GM12864 (cell line): ENCODE data around the gene IPCEF1.

Source experiments
- DNase-seq: peaks from one replicate; pipeline ENCODE4 v3.0.0-alpha.2; 2011; ENCODE audit warnings: low read depth
- H3K4me3 ChIP-seq: 2 replicates; pipeline ENCODE4 v1.5.1; 2011; ENCODE audit warnings: mild to moderate bottlenecking, low read depth, low read length, control low read depth
- TF ChIP-seq, protein P1 (sequence below): IDR thresholded peaks from 2 replicates; pipeline ENCODE4 v1.5.1; 2011; ENCODE audit warnings: low read depth, mild to moderate bottlenecking, moderate library complexity, low read length, control low read depth, inconsistent platforms; ENCODE audit errors: missing control alignments

The IPCEF1 gene

DNA sequence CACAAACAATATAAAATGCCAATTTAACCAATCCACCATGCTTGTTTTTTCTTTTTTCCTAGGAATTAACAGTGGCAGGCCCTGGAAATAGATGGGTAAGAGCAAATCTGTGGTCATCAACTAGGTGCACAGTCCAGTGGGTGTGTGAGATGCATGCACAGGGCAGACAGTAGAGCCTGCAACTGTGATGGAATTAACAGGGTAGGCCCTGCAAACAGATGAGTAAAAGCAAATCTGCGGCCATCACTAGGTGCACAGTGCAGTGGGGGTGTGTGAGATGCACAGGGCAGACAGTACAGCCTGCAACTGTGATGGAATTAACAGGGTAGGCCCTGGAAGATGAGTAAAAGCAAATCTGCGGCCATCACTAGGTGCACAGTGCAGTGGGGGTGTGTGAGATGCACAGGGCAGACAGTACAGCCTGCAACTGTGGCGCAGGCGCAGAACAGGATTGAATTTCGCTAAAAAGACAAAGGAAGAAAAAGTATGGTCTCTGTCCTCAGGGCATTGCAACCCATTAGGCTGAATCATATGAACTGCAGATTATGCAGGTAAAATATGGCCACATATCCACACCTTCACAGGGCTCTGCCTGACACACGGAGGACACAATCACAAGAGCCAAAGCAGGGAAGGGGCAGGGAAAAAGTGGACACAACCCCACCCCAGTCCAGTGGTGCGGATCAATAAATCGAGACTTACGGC lies 41.0 kb upstream of the IPCEF1 start:
- DNase-seq = no peak
- TF ChIP-seq, protein P1, sequence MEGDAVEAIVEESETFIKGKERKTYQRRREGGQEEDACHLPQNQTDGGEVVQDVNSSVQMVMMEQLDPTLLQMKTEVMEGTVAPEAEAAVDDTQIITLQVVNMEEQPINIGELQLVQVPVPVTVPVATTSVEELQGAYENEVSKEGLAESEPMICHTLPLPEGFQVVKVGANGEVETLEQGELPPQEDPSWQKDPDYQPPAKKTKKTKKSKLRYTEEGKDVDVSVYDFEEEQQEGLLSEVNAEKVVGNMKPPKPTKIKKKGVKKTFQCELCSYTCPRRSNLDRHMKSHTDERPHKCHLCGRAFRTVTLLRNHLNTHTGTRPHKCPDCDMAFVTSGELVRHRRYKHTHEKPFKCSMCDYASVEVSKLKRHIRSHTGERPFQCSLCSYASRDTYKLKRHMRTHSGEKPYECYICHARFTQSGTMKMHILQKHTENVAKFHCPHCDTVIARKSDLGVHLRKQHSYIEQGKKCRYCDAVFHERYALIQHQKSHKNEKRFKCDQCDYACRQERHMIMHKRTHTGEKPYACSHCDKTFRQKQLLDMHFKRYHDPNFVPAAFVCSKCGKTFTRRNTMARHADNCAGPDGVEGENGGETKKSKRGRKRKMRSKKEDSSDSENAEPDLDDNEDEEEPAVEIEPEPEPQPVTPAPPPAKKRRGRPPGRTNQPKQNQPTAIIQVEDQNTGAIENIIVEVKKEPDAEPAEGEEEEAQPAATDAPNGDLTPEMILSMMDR = no peak
- no peak overlapping the region for H3K4me3 ChIP-seq

GRCh38 chr6:154395878-154396277 lies 39.3 kb upstream of the IPCEF1 start:
- H3K4me3 ChIP-seq = no peak overlapping the region
- TF ChIP-seq, protein P1 = no peak
- no peak for DNase-seq

DNA sequence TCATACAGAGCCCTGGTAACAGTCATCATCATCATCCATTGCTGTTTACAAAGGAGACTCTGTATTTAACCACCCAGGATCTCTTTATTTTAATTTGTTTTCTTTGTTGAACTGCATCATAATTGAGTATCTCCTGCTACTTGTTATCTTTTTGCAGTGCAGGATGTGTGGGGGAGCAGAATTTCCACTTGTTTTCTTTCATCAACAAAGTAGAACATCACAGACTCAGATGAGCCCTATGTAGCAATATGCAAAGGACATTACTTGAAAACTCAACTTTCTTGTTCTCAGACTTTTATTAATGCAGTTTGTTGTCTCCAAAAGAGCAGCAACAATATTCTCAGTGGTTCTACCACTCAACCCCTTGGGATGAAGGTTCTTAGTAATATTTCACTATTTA lies 38.7 kb upstream of the IPCEF1 start:
- DNase-seq = no peak
- H3K4me3 ChIP-seq = no peak overlapping the region
- TF ChIP-seq, protein P1 = no peak

DNA sequence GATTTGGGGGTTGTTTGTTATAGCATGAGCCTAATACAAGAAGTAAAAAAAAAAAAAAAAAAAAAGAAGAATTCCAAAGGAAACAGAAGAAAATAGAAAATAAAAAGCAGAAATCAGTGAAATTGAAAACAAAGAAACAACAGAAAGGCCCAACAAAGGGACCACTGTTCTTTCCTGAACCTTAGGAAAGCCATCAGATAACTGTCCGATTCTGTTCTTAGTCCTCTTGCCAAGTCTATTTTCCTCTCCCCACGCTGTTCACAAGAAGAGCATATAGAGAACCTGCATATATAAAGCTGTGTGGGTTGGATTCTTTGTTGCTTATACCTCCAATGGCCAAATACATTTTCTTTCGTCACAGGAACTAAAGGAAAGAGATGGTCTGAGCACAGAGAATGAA lies 38.0 kb upstream of the IPCEF1 start:
- DNase-seq = no peak
- TF ChIP-seq, protein P1 = no peak

DNA sequence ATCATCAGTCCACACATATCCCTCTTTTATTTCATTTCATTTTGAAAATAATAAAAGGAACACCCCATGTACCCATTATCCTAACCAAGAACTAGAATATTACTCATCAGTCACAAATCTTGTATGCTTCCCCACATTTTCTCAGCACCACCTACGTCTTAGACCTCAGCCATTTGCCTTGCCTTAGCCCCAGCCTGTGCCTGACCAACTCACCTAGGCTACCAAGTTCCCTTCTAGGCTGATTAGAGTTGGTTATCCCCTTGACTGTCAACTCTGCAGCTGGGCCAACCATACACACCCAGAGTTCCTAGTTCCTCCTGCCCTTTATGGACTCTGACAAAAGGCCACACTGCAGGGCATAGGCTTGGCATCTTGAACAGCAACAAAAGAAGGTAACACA lies 33.4 kb upstream of the IPCEF1 start:
- no peak overlapping the region for H3K4me3 ChIP-seq
- no peak for DNase-seq
- TF ChIP-seq, protein P1 = no peak

More for the DNA sequence above, 38.0 kb upstream of the IPCEF1 start:
- H3K4me3 ChIP-seq = no peak overlapping the region

- no peak for DNase-seq
- TF ChIP-seq, protein P1 = no peak
These were observed 32.2 kb upstream of the IPCEF1 start for GRCh38 chr6:154388803-154389202.

DNA sequence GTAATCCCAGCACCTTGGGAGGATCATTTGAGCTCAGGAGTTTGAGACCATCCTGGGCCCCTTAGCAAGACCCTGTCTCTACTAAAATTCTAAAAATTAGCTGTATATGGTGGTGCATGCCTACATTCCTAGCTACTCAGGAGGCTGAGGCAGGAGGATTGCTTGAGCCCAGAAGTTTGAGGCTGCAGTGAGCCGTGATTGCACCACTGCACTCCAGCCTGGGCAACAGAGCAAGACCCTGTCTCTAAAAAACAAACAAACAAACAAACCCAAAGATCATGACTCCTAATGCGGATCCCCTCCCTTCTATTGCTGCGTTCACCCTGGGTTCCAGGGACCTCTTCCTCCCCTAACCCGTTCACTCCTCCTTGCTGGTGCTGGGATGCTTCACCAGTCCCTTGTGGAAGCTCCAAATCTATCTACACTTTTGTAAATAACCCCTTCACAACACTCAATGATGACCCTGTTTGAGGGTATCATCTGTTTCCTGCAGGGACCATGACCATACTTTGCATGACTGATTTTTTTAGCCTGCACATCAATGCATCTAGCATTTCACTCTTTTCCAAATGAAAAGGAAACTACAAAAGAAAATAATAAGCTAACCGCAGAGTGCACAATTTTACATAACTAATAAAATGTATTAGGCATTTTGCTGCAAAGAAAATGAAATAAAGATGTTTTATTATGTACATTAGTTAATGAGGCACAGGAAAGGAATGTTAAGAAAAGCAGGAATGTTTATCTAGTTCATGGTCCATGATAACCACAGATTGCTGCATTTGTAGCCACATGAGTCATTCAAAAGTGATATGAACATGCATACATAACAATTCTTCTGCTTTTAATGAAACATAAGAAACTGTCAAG lies 30.5 kb upstream of the IPCEF1 start:
- no peak for DNase-seq
- TF ChIP-seq, protein P1 = no peak
- no peak overlapping the region for H3K4me3 ChIP-seq

More at GRCh38 chr6:154388803-154389202, 32.2 kb upstream of the IPCEF1 start:
- no peak overlapping the region for H3K4me3 ChIP-seq
